ENCODE measurements around the gene UBA5. TPM values are rescaled to one million over a fixed set of nuclear protein-coding genes. Genes with fewer than 3 reads are reported as not detected.
A peak's percentile ranks its signal among the peaks of the same experiment; 100 is the strongest.

The UBA5 gene
- total and polyA plus RNA-seq, 9 of the 15 experiments (the other 6 are each of a cell fraction or from before 2014, with no cell fraction given), result 8.1 to 71.1 (median 29.4) TPM

GRCh38 chr3:132643366-132643765 lies 16.8 kb upstream of the UBA5 start:
- H3K4me2 ChIP-seq (ENCODE audit: insufficient read depth, low read length), result no peak overlapping the region
- no peak overlapping the region for H2AFZ ChIP-seq (ENCODE audit: low read depth, low read length)
- no peak overlapping the region for H3K27ac ChIP-seq (ENCODE audit: extremely low read depth, low read depth, low read length)
- no peak overlapping the region for H3K9ac ChIP-seq (ENCODE audit: insufficient read depth in 1 of 2, low read depth in 2 of 2, low read length in 2 of 2)
- POLR2A ChIA-PET, result interaction anchor here (1.0 kb wide), 2 partner anchors 16 to 30 kb away, joined by 3 to 5 read pairs; partner anchors contain the start of gene ACAD11
- intact Hi-C loops (cut with micrococcal nuclease), result loop anchor here (5.0 to 10.0 kb wide), 2 partner anchors 291 to 389 kb away; no protein-coding TSS in a partner anchor
- BruUV-seq (replicated peaks), result no TSS peak
- no peaks in the 10 kb centered on the region for H3K36me3 ChIP-seq (ENCODE audit: control insufficient read depth, insufficient read depth, low read length)
- ATAC-seq (peak; percentile 73), DNase-seq (ENCODE audit: extremely low read depth in 1 of 4, low spot score in 3 of 4) (peak in 2 of 4 experiments; percentile 19 to 38), FAIRE-seq (no peak)
- no peaks in the 10 kb centered on the region for H3K27me3 ChIP-seq (ENCODE audit: control insufficient read depth in 2 of 2, insufficient read depth in 2 of 2, low read length in 2 of 2)
- H4K20me1 ChIP-seq (replicated peaks; ENCODE audit: control insufficient read depth, insufficient read depth, low read length), result 0 out of 2 replicates have a peak, but pooled peaks cover 3% of the 10 kb centered on the region
- H3K9me1 ChIP-seq (ENCODE audit: control insufficient read depth, insufficient read depth, low read length), result no peaks in the 10 kb centered on the region
- no peaks in the 10 kb centered on the region for H3K79me2 ChIP-seq (ENCODE audit: control insufficient read depth, insufficient read depth, low read length)
- CTCF ChIA-PET (ENCODE audit: low intra/inter-chr PET ratio), result interaction anchor here (3.4 kb wide), 1 partner anchor 108 kb away, joined by 49 read pairs; no protein-coding TSS in a partner anchor
- H3K4me1 ChIP-seq (replicated peaks in 1 of 2; ENCODE audit: control insufficient read depth in 2 of 2, insufficient read depth in 2 of 2, low read length in 2 of 2), result no peaks in the 10 kb centered on the region
- TF ChIP-seq GATAD2A (IDR thresholded peaks at IDR 0.05) (no peak), NBN (IDR thresholded peaks at IDR 0.05; ENCODE audit: low read depth) (no peak), TCF3 (CRISPR knock-in tag; IDR thresholded peaks at IDR 0.05) (peak; percentile 24; the same call in 1 of the 2 replicates), TAL1 (IDR thresholded peaks at IDR 0.05) (peak; percentile 39), POLR2H (tag; IDR thresholded peaks at IDR 0.05; ENCODE audit: low read depth) (no peak), TGIF2 (CRISPR knock-in tag; IDR thresholded peaks at IDR 0.05) (no peak), PCBP2 (IDR thresholded peaks at IDR 0.05; ENCODE audit: low read depth, low read length, poor library complexity, severe bottlenecking) (no peak), ZNF121 (CRISPR knock-in tag; conservative IDR thresholded peaks at IDR 0.05) (no peak), TEAD4 (IDR thresholded peaks at IDR 0.05; ENCODE audit: low read length) (peak; percentile 19; the same call in 1 of the 2 replicates), TEAD4 (CRISPR knock-in tag; IDR thresholded peaks at IDR 0.05; ENCODE audit: borderline replicate concordance) (no peak), ZNF263 (CRISPR knock-in tag; IDR thresholded peaks at IDR 0.05; ENCODE audit: borderline replicate concordance) (no peak), CBFA2T3 (IDR thresholded peaks at IDR 0.05) (peak; percentile 53)
- H3K9me3 ChIP-seq (replicated peaks; ENCODE audit: control insufficient read depth, insufficient read depth, low read depth, low read length), result no peaks in the 10 kb centered on the region
- no peak overlapping the region for H3K4me3 ChIP-seq
- in situ Hi-C loops (cut with MboI), result loop anchor here (5.0 kb wide), 1 partner anchor 101 kb away; no protein-coding TSS in a partner anchor
- 9% methylated on average over 2 of the region's 2 CpGs for WGBS (ENCODE audit: insufficient coverage, low coverage, missing lambda C conversion rate)

All from K562 (cell line).